Spleen (tissue), 11 donors: ENCODE measurements around the gene SLC4A4. TPM values are rescaled to one million over a fixed set of nuclear protein-coding genes. Genes with fewer than 3 reads are reported as not detected.

Experiments used
- DNase-seq: peaks from one replicate; pipeline ENCODE4 v3.0.0-alpha.2; 2020
- H3K27ac ChIP-seq, 8 donors: fragments of 200-600 bp; sonication (generic) in 7 of 8; 1 replicate in 4 of 8; 2 replicates in 4 of 8; pipeline versions ENCODE4 v1.5.0 to v1.8.0; 2016 to 2021; ENCODE audit warnings: inconsistent platforms in 4 of 8, mild to moderate bottlenecking in 4 of 8, moderate library complexity in 1 of 8
- H3K27me3 ChIP-seq, 7 donors: fragments of 200-600 bp; sonication (generic) in 6 of 7; replicated peaks in 1 of 7; 1 replicate in 4 of 7; 2 replicates in 3 of 7; pipeline versions ENCODE4 v1.5.0 to v1.8.0; 2016 to 2021; ENCODE audit warnings: inconsistent platforms in 3 of 7, mild to moderate bottlenecking in 1 of 7
- H3K36me3 ChIP-seq, 6 donors: fragments of 200-600 bp; sonication (generic) in 5 of 6; 1 replicate in 4 of 6; 2 replicates in 2 of 6; pipeline versions ENCODE4 v1.5.0 to v1.8.0; 2016 to 2021; ENCODE audit warnings: inconsistent platforms in 2 of 6
- H3K4me1 ChIP-seq, 6 donors: fragments of 200-600 bp; sonication (generic) in 5 of 6; 1 replicate in 3 of 6; 2 replicates in 3 of 6; pipeline versions ENCODE4 v1.5.0 to v1.8.0; 2016 to 2021; ENCODE audit warnings: inconsistent platforms in 3 of 6
- H3K4me3 ChIP-seq, 8 donors: fragments of 200-600 bp; sonication (generic) in 7 of 8; 1 replicate in 4 of 8; 2 replicates in 4 of 8; pipeline versions ENCODE4 v1.5.0 to v1.8.0; 2016 to 2021; ENCODE audit warnings: inconsistent platforms in 4 of 8, mild to moderate bottlenecking in 4 of 8, moderate library complexity in 2 of 8
- H3K9me3 ChIP-seq, 8 donors: fragments of 200-600 bp; sonication (generic) in 7 of 8; 1 replicate in 4 of 8; 2 replicates in 4 of 8; pipeline versions ENCODE4 v1.5.0 to v1.8.0; 2016 to 2021; ENCODE audit warnings: inconsistent platforms in 4 of 8
- CTCF ChIP-seq, 11 experiments: fragments of 200-600 bp in 7 of 11; fragments of 450-650 bp in 4 of 11; sonication (generic) in 4 of 11; IDR thresholded peaks in 8 of 11; conservative IDR thresholded peaks in 3 of 11; 1 replicate in 7 of 11; 2 replicates in 4 of 11; pipeline versions ENCODE4 v1.4.0 to v1.8.0; 2016 to 2021; ENCODE audit warnings: antibody characterized with exemption in 11 of 11, inconsistent platforms in 4 of 11, mild to moderate bottlenecking in 1 of 11
- POLR2A ChIP-seq, 3 donors: fragments of 450-650 bp; IDR thresholded peaks; one replicate each; pipeline ENCODE4 v1.5.1; 2017; ENCODE audit warnings: antibody characterized with exemption in 3 of 3, mild to moderate bottlenecking in 1 of 3
- POLR2AphosphoS5 ChIP-seq, 3 donors: sonication (generic); formaldehyde crosslinking; IDR thresholded peaks; one replicate each; pipeline ENCODE4 v1.5.1; 2017; ENCODE audit warnings: antibody characterized with exemption in 3 of 3
- WGBS, 5 donors: extraction: QIAGEN DNeasy Blood & Tissue Kit in 3 of 5; methylation state at CpG; one replicate each; pipeline versions ENCODE4 v1.1.5 to v1.1.7; 2013 to 2018; 5-methylcytosine and 5-hydroxymethylcytosine counted together
- intact Hi-C: fragments of 100-400 bp; cut with DNase I; formaldehyde crosslinking; loops from one replicate; pipeline ENCODE4 v1.15.0; 2023; ENCODE audit warnings: low total_unique reads
- polyA plus RNA-seq, 3 donors: library from polyadenylated mRNA; stranded (reverse); fragments of 200-250 nt; gene quantifications; one replicate each; pipeline ENCODE4 v1.2.1, GENCODE V29; 2013
- total RNA-seq, 7 donors: library from RNA; depleted of rRNA in 3 of 7; stranded (reverse); fragments of >200 nt in 3 of 7; fragmentation: NEBNext Ultra II Directional in 4 of 7; extraction: Animal tissue kit (Norgen Biotek cat#: 25700) in 4 of 7; gene quantifications; one replicate each; pipeline versions ENCODE4 v1.1.0 to v1.2.1, GENCODE V29; 2016 to 2021
- donor health status: healthy with polysubstance abuse.
- donor health status: DM: no; HTN: no; CAD: no; lungs with moderate emphysema.
- donor health status: DM: no; HTN: no; CAD: no.
- donor health status: Bipolar disorder and iron deficiency.
- donor health status: healthy.
- donor health status: DM: no; HTN: no; CAD: no.
- donor health status: DM: yes; HTN: yes; CAD: no.

Gene SLC4A4
- total and polyA plus RNA-seq, 10 donors, result 0.07 to 3.4 (median 1.4) TPM

GRCh38 chr4:71430609-71431008, 91.8 kb downstream of the SLC4A4 start:
- Histone ChIP-seq H3K9me3 (peaks cover 0 to 9% (median 0%) of the 10 kb centered on the region in 8 donors), H3K4me3 (no peak overlapping the region), H3K36me3 (no peaks in the 10 kb centered on the region), H3K27me3 (no peaks in the 10 kb centered on the region), H3K27ac (no peak overlapping the region), H3K4me1 (no peaks in the 10 kb centered on the region)
- WGBS, 5 donors, result 75 to 95% (median 78%) methylated on average over 2 of the region's 2 CpGs
- intact Hi-C loops, result no loop called here
- no peak for DNase-seq
- TF ChIP-seq POLR2A (IDR thresholded peaks at IDR 0.05) (no peak), POLR2AphosphoS5 (IDR thresholded peaks at IDR 0.05) (no peak), CTCF (IDR thresholded peaks at IDR 0.05 in 8 of 11, conservative IDR thresholded peaks at IDR 0.05 in 3 of 11) (no peak)

GRCh38 chr4:71440612-71441011, 101.8 kb downstream of the SLC4A4 start:
- Histone ChIP-seq H3K27me3 (no peaks in the 10 kb centered on the region), H3K4me3 (no peak overlapping the region), H3K27ac (no peak overlapping the region), H3K36me3 (no peaks in the 10 kb centered on the region), H3K4me1 (no peaks in the 10 kb centered on the region), H3K9me3 (peaks cover 0 to 8% (median 3%) of the 10 kb centered on the region in 8 donors)
- DNase-seq, result no peak
- WGBS, 5 donors, result 73 to 92% (median 86%) methylated on average over 2 of the region's 2 CpGs
- TF ChIP-seq POLR2A (IDR thresholded peaks at IDR 0.05) (no peak), CTCF (IDR thresholded peaks at IDR 0.05 in 8 of 11, conservative IDR thresholded peaks at IDR 0.05 in 3 of 11) (no peak), POLR2AphosphoS5 (IDR thresholded peaks at IDR 0.05) (no peak)
- intact Hi-C loops, result no loop called here

- Histone ChIP-seq H3K4me1 (no peaks in the 10 kb centered on the region), H3K36me3 (no peaks in the 10 kb centered on the region), H3K27me3 (no peaks in the 10 kb centered on the region), H3K9me3 (no peaks in the 10 kb centered on the region), H3K4me3 (no peak overlapping the region), H3K27ac (no peak overlapping the region)
- intact Hi-C loops, result no loop called here
- no peak for DNase-seq
- 54 to 69% (median 65%) methylated on average over 5 of the region's 5 CpGs for WGBS, 5 donors
- TF ChIP-seq POLR2A (IDR thresholded peaks at IDR 0.05) (no peak), POLR2AphosphoS5 (IDR thresholded peaks at IDR 0.05) (no peak), CTCF (IDR thresholded peaks at IDR 0.05 in 8 of 11, conservative IDR thresholded peaks at IDR 0.05 in 3 of 11) (no peak)
Measured at GRCh38 chr4:71441186-71442169, 102.7 kb downstream of the SLC4A4 start.

GRCh38 chr4:71442336-71442735, 103.5 kb downstream of the SLC4A4 start:
- TF ChIP-seq CTCF (IDR thresholded peaks at IDR 0.05 in 8 of 11, conservative IDR thresholded peaks at IDR 0.05 in 3 of 11), result no peak
- no peak for TF ChIP-seq POLR2AphosphoS5 (IDR thresholded peaks at IDR 0.05)
- no peak for TF ChIP-seq POLR2A (IDR thresholded peaks at IDR 0.05)
- Histone ChIP-seq H3K27ac (no peak overlapping the region), H3K27me3 (no peaks in the 10 kb centered on the region), H3K36me3 (no peaks in the 10 kb centered on the region), H3K4me3 (no peak overlapping the region), H3K4me1 (no peaks in the 10 kb centered on the region), H3K9me3 (no peaks in the 10 kb centered on the region)
- DNase-seq, result no peak
- intact Hi-C loops, result no loop called here
- WGBS, 5 donors, result 75 to 87% (median 80%) methylated on average over 3 of the region's 3 CpGs
